ENCODE measurements around the gene SLC12A8. TPM values are rescaled to one million over a fixed set of nuclear protein-coding genes. Genes with fewer than 3 reads are reported as not detected.

The SLC12A8 gene, protein sequence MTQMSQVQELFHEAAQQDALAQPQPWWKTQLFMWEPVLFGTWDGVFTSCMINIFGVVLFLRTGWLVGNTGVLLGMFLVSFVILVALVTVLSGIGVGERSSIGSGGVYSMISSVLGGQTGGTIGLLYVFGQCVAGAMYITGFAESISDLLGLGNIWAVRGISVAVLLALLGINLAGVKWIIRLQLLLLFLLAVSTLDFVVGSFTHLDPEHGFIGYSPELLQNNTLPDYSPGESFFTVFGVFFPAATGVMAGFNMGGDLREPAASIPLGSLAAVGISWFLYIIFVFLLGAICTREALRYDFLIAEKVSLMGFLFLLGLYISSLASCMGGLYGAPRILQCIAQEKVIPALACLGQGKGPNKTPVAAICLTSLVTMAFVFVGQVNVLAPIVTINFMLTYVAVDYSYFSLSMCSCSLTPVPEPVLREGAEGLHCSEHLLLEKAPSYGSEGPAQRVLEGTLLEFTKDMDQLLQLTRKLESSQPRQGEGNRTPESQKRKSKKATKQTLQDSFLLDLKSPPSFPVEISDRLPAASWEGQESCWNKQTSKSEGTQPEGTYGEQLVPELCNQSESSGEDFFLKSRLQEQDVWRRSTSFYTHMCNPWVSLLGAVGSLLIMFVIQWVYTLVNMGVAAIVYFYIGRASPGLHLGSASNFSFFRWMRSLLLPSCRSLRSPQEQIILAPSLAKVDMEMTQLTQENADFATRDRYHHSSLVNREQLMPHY
- total RNA-seq: 2.3 TPM
- long read RNA-seq, partial matches to known transcripts: 2 of 6 reads
- long read RNA-seq, other reads (novel, unspliced or antisense): 2 of 6 reads

DNA sequence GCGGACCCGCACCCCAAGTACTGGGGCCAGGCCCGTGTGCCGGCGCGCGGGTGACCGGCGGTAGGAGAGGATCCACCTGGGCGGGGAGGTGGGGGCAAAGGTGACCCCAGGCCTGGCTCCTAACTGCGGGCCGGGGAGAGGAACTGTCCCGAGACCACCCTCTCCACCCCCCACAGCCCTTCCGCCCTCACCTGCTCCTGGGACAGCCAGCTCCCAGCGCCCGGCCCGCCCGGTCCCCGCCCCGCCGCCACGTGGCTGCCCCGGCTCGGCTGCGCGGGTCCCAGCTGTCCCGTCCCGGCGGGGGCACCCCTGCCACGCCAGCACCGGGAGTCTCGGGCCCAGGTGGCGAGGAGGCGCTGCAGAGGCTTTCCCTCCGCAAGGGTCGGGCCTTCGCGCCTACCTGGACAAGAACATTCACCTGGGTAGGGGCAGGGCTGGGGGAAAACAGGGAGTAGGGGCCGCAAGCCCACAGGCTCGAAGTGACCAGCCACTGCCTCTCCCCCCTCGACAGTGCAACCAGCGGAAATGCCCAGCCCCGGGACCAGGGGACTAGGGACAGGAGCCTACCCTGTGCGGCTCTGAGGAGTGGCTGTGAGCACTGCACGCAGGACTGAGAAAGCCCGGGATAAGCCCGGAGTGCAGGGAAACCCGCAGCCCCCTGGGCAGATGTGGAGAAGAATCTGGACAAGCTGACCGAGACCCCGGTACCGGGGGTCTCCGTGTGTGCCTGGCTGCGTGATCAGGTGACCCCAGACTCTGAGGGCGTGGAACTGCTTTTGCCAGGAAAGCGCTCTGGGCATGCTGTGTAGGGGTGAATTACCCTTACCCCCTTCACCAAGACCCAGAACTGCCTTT, at the start of gene SLC12A8:
Gene SLC12A8 (minus strand): TSS at position 240 of the 855 bp plus-strand sequence. CDS start 1,399 bp downstream, outside the sequence.
- no peak for DNase-seq (ENCODE audit: low spot score)

DNA sequence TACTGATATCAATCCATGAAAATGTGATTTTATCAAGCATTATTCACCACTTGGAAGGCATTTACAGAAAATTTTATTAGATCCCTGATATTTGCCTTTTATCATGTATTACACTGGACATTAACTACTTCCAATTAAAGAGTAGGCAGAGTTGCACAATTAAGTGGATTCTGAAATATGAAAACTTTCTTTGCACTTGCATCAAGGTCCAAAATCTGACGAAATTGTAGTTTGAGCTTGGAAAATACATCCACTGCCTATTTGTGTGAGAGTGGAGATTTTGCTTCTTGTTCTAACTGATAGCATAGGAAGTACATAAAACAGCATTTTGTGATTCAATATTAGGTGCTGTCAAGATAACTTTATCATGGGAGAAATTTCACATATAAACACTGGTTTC, 49.6 kb upstream of the SLC12A8 start:
- no peak for DNase-seq (ENCODE audit: low spot score)

DNA sequence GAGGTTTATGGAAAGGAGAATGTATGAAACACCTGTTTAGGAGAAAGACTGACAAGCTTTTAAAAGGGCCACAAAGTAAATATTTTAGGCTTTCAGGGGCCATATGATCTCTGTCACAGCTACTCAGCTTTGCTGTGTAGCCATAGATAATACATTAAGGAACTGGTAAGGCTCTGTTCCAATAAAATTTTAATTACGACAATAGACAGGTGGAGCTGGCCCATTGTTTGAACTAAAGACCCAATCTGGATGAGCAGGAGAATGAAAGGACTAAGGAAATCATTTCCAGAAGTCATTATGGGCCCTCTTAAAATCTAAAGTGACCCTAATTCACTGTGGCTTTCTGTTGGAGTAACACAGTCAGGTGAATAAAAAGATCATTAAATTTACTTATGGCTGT, 48.5 kb upstream of the SLC12A8 start:
- DNase-seq (ENCODE audit: low spot score): no peak

DNA sequence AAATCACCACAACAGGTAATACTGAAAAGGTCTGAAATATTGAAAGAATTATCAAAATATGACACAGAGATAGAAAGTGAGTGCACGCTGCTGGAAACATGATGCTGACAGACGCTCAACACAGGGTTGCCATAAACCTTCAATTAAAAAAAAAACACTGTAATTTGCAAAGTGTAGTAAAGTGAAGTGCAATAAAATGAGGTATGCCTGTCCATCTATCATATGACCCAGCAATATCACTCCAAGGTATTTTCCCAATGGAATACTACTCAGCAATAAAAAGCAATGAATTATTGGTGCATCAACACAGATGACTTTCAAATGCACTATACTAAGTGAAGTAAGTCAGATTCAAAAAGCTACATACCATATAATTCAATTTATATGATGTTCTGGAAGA, 47.6 kb upstream of the SLC12A8 start:
- no peak for DNase-seq (ENCODE audit: low spot score)

DNA sequence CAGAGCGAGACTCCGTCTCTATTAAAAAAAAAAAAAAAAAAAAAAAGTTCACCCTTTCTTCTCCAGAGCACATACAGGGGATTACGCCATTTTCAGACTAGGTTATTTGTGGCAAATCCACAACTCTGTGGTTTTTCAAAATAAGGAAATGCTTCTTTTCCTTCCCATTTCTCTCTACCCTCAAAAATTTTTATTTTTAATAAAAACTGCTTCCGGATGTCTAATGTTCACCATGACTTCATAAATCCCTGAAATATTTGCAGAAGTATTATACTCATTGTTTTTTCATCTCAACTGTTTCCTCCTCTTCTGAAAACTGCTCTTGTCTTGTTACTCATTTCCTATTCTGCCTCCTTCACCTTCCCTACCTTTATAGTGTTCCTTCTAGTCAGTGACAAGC, 45.0 kb upstream of the SLC12A8 start:
- no peak for DNase-seq (ENCODE audit: low spot score)

DNA sequence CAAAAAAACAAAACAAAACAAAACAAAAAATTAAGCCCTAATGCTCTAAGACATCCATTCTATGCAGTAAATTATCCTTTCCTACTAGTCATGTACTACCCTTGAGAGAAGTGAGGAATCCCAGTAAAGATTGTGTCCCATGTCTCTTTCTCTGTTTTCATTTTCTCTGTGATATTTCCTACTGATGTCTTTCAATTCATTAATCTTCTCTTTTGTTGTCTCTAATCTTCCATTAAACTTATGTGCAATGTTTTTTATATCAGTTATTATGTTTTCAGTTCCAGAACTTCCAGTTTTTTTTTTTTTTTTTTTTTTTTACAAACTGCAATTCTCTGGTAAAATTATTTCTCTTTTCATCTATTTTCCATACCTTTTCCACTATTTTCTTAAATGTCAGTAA, 44.1 kb upstream of the SLC12A8 start:
- no peak for DNase-seq (ENCODE audit: low spot score)

DNA sequence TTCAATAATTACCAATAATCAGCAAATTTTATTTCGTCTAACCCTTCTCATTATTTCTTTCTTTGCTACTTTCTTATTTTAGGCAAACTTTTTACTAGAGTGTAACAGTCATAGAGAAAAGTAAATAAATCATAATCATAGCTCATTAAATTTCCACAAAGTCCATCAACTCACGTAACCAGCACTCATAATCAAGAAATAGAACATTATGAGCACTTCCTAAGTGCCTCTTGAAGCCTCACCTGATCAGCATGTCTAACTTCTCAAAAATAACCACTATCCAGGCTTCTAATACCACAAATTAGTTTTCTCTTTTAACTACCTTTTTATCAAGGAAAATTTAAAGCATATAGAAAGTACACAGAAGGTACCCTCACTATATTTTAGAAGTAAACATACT, 38.4 kb upstream of the SLC12A8 start:
- no peak for DNase-seq (ENCODE audit: low spot score)

DNA sequence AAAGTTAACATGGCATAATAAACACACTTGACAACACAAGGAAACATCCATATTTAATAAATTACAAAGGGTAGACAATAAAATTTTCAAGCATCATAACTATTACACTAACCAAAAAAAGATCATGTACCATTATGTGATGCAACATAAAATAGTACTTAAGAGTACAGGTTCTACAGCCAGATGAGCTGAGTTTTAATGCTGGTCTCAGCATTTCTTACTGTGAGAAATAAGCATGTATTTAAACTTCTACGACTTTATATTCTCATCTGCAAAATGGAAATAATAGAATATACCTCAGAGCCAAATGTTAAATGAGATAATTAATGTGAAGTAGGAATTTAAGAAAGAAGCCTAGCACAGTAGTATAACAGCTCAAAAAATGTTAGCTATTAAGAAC, 33.7 kb upstream of the SLC12A8 start:
- DNase-seq (ENCODE audit: low spot score): no peak

DNA sequence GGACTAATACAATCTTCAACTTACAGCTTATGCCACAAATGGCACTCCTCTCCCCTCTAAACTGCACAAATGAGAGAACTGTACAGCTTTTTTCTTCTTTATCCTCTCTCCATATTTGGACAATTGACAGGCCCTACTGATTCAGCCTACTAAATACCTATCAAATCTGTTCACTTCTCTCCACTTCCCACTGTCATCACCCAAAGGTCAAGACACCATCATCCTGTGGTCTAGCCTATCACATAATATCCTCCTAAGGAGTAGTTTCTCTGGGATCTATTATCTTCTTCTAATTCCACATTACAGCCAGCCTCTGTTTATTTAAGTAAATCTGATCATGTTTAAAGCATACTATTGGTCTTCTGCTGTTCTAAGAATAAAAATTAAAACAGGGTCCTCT, 33.0 kb upstream of the SLC12A8 start:
- no peak for DNase-seq (ENCODE audit: low spot score)

DNA sequence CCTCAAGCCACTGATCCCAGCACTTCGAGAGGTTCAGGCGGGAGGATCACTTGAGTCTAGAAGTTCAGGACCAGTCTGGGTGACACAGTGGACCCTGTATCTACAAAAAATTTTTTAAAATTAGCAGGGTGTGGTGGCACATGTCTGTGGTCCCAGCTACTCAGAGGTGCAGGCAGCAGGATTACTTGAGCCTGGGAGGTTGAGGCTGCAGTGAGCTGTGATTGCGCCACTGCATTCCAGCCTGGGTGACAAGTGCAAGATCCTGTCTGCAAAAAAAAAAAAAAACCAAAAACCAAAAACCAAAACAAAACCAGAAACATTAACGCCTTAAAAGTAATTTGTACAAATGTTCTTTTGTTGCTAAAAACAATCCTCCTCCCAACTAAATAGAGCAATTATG, 27.9 kb upstream of the SLC12A8 start:
- no peak for DNase-seq (ENCODE audit: low spot score)

DNA sequence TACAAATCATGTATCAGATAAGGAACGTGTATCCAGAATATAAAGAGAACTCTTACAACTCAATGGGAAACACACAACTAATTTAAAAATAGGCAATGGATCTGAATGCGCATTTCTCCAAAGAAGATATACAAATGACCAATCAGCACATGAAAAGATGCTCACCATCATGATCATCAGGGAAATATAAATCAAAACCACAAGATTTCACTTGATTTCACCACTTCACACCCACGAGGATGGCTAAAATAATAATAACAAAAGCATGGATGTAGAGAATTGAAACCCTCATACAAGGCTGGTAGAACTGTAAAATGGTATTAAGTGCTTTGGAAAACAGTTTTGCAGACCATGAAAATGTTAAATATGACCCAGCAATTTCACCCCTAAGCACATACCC, 26.7 kb upstream of the SLC12A8 start:
- DNase-seq (ENCODE audit: low spot score): no peak

DNA sequence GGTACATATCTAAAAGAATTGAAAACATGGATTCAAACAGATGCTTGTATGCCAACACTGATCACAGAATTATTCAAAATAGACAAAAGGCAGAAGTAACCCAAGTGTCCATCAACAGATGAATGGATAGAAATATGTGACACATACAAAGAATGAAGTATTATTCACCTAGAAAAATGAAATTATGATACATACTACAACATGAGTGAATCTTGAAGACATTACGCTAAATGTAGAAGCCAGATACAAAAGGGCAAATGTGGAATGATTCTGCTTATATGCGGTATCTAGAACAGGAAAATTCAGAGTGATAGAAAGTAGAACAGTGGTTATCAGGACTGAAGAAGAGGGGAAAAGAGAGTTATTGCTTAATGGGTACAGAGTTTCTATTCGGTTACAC, 26.2 kb upstream of the SLC12A8 start:
- DNase-seq (ENCODE audit: low spot score): no peak

DNA sequence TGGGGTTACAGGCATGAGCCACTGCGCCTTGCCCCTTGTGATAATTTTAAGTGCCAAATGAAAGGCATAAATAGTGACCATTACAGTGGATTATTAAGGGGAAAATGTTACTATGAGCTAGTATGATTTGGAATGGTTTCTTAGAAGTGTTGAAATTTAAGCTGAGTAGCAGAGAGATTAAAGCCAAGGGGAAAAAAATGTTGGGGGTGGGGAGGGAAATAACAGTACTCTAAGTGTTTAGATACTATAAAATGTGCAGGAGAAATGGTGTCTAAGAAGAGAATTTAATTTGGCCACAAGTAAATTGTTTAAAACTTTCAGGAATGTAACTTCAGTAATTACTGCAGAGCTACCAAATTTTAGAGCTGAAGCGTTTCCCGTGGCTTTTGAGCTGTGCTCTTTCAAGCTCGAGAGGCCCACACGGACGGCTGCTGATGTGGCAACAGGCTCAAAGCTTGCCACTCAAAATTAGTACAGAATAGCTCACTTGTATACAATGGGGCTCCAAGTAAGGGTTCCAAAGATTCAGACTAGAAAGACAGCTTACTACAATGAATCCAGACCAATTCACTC, 23.9 kb upstream of the SLC12A8 start:
- no peak for DNase-seq (ENCODE audit: low spot score)

DNA sequence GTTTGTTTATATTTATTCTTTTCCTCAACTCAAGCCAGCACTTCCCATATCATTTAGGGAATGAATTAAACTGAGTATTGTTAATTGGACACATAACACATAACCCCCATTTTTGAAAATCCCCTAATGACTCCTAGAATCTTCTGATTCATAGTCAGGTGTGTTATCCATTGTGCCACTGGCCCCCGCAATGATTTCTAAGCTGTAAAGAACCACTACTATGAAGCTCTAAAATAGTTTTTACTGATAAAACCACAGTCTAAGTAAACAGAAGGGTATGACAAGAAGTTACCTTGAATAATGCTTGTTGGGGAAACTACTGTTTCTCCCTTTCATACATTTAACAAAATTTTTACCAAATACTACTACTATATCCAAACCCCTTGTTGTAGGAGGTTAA, 22.3 kb upstream of the SLC12A8 start:
- DNase-seq (ENCODE audit: low spot score): no peak

DNA sequence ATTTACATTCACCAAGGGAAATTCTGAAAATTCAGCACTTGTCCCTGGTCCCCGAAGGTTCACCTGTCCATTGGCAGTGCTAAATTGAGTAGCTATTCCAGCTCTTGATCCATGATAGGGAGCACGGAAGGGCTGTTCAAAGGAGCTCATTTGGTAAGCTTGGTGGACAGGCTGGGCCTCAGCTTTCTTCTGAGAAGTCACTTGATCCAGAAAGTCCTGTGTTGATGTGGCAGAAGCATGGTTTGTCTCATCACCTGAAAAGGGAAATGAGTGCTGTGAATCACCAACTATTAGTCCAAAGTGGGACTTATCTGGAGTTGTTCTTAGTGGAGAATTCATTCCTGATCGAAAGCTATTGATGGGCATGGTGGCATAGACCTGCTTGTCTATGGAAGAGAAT, 19.9 kb upstream of the SLC12A8 start:
- DNase-seq (ENCODE audit: low spot score): no peak

DNA sequence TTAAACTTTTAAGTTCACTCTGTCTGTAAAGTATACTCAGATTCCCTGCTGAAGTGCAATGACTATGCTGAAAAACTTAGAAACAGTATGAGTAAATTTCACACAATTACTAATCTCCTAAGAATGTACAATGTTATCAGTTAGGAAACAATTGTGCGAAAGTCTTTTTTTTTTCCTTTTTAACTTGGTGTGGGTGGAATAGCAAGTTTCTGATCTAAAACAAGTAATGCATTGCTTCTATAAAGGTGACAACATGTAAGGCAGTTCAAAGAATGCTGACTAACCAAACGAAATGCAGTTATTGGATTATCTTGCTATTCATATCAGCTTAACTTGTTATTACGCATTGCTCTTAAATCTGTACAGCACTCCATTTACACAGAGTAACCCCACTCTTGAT, 19.3 kb upstream of the SLC12A8 start:
- no peak for DNase-seq (ENCODE audit: low spot score)

DNA sequence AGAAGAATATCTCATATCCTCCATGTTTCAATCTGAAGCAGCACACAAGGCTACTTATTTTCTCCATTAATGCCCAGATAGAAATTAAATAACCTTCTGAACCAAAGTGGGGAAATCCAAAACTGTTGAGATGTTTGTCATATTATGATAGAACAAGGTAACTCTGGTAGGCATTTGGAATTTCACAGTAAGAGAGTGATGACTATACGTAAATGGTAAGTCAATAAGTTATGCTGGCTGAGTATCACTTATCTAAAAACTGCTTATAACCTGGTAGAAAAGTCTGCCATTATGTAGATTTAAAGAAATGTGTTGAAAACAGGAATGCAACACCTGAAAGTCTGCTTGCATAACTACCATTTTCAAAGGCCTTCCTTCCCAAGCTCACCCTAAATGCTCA, 17.2 kb upstream of the SLC12A8 start:
- no peak for DNase-seq (ENCODE audit: low spot score)

DNA sequence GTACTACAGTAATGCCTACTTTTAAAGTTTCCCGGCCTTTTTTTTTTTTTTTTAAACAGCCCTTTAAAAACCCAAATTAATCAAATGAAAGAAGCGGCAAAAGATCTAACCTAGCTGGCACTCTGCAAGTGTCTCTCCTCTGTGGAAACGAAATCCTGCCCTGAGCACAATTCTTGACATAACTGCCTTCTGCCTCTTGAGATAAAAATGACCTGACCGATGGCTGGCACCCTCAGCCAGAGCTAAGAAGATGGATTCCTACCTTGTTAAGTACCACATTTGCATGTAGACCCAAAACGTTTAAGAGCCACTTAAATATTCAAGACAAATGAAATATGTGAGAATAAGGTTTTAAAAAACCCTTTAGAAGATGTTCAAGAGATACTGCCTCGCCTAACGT, 16.6 kb upstream of the SLC12A8 start:
- DNase-seq (ENCODE audit: low spot score): no peak

DNA sequence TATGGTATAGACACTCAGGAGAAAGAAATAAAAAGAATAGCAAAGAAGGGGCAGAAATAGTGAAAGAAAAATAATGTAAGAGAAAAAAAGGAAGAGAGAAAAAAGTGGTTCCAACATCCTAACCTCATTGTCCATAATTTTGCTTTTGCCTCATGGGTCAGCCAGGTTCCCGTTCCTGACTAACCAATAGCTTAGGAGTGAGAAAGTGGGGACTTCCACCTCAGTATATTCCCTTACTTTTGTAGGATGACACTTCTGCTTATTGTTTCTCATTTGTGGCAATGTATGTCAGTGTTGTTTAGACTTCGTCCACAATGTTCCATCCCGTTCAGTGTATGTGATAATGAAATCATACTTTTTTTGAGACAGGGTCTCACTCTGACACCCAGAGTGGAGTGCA, 9.3 kb upstream of the SLC12A8 start:
- DNase-seq (ENCODE audit: low spot score): no peak

DNA sequence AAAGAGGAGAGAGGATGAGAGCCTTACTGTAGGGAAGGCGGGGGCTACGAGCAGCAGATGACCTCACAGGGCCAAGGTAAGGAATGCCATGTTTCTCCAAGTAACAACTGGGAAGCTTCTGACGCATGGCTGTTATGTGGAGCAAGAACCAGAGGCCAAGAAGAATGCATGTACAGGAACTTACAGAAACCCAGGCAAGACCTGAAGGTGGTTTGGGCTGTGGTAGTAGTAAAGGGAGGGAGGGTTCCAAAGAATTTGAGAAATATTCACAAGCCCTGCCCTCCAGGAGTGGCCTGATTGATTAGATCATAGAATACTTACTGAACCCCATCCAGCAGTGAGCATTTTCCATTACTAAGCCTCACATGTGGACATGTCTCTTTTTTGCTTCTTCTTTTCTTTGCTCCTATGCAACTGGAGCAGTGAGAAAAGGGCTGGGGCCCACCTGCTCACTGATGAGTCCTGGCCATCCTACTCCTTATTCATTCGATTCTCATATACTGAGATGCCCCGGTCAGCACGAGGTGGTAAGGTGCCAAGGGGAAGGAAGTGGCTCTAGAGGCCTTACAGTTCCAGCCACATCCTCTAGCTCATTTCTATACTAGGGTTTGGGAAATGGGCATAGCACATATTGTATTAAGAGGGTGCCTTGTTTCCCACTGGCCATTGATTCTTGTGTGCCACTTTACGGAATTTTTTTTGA, 8.3 kb upstream of the SLC12A8 start:
- no peak for DNase-seq (ENCODE audit: low spot score)

DNA sequence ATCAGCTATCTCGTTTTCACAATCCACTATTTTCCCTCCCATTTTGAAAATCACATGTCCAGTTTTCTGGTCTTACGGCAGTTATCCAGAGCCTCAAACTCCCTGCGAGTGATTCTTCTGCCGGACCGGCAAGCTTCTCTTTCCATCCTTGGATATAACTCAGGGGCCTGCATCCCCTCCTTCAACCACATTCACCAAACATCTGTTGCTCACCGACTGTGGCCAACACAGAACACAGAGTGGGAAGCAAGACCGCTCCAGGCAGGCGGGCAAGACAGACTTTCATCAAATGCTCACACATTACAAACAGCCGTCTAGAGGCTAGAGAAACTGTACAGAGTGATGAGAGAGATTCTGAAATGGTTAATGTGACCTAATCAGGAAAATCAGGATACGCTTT, 7.6 kb upstream of the SLC12A8 start:
- DNase-seq (ENCODE audit: low spot score): no peak

Measured in mesenteric fat pad (tissue), 1 donor.